ENCODE results near the gene TCEANC2.

TCEANC2 gene

DNA sequence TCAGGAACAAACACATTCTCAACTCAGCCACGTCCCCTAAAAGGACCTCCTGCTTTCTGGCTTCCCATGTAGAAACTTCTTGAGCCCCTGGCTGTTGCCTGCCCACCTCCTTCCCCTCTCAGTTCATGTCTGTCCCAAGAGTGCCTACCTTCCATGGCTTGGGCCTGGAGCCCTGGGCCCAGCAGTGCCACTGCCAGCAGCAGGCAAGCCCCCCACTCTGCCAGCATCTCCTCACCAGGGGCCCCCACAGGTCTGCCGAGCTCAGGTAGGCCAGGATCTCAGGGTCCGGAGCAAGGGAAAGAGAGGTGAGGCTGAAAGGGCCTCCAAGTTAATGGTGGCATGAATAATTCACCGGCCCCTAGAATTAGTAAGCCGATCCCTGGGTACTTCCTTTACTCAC, 99.3 kb downstream of the TCEANC2 start, which contains the start of gene CDCP2:
CDCP2 (minus strand) TSS at position 305 of the 400 bp plus-strand sequence; CDS start at position 227, 78 bp downstream.
- TF ChIP-seq, protein P1, sequence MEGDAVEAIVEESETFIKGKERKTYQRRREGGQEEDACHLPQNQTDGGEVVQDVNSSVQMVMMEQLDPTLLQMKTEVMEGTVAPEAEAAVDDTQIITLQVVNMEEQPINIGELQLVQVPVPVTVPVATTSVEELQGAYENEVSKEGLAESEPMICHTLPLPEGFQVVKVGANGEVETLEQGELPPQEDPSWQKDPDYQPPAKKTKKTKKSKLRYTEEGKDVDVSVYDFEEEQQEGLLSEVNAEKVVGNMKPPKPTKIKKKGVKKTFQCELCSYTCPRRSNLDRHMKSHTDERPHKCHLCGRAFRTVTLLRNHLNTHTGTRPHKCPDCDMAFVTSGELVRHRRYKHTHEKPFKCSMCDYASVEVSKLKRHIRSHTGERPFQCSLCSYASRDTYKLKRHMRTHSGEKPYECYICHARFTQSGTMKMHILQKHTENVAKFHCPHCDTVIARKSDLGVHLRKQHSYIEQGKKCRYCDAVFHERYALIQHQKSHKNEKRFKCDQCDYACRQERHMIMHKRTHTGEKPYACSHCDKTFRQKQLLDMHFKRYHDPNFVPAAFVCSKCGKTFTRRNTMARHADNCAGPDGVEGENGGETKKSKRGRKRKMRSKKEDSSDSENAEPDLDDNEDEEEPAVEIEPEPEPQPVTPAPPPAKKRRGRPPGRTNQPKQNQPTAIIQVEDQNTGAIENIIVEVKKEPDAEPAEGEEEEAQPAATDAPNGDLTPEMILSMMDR (conservative IDR thresholded peaks at IDR 0.05; ENCODE audit: low read length) = no peak
- DNase-seq (ENCODE audit: low read depth) = no peak
- H3K4me3 ChIP-seq (ENCODE audit: low read length) = peak within 1 kb of the TSS; percentile 17

DNA sequence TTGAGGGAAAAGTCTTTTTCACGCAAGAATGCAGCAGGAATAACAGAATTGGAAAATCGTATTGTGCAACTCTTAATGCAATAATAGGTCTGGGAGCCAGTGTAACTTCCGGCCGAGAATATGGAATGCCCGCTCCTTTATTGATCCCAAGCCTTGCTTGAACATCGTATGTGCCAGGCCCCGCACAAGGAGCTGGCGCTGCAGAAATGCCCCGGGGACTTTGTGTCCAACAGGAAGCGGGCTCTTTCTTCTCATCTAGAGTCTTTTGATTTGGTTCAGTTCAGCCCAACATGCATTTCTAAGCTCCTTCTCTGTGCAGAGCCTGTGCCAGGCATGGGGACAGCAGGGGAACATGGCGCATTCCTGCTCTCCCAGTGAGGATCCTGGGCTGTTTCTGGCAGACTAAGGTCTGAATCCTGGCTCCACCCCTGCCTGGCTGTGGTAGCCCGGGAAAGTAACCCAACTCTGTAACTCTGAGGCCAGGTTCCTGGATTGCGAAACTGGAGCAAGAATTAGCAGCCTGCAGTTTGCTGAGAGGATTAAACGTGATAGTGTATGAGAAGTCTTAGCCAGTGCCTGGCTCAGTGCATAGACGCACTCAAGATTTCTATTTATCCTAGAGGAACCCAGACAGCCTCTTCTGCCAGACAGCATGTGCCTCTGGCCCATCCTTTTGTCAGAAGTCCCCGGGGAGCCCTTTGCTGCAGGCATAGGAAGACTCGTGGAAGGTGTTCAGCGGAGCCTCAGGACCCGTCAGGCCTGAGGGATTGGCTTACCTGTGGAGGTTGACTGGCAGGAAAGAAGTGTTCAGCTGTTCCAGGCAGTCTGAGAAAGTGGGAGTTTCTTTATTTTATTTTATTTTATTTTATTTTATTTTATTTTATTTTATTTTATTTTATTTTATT, 100.4 kb downstream of the TCEANC2 start:
- peak; percentile 79 for DNase-seq (ENCODE audit: low read depth)
- H3K4me3 ChIP-seq (ENCODE audit: low read length) = peak overlapping the region; percentile 17
- TF ChIP-seq, protein P1 (conservative IDR thresholded peaks at IDR 0.05; ENCODE audit: low read length) = no peak

Measured in AG10803 (cell line).